Camera-type eye (tissue), 1 donor: ENCODE data around the gene MAP3K9. TPM values are rescaled to one million over a fixed set of nuclear protein-coding genes. Genes with fewer than 3 reads are reported as not detected.

ENCODE experiments used
- total RNA-seq: library from RNA; depleted of rRNA; stranded (reverse); fragments of >200 nt; gene quantifications from one replicate; pipeline ENCODE4 v1.2.3, GENCODE V29; 2014

MAP3K9 gene
- 9.7 TPM for total RNA-seq

GRCh38 chr14:70809225-70810219, at the start of gene MAP3K9:
MAP3K9 (minus strand) TSS chr14:70809513; CDS start chr14:70809171, 342 bp downstream.

Other genes starting within 250 kb of the MAP3K9 start
- 93.9 TPM for gene MED6, start 208.9 kb downstream of the MAP3K9 start, total RNA-seq
- 8.9 TPM for gene TTC9, start 167.6 kb downstream of the MAP3K9 start, total RNA-seq
- 147 TPM for gene PCNX1, start 97.9 kb upstream of the MAP3K9 start, total RNA-seq